PC-9 (cell line): ENCODE data around the gene HRH4. TPM values are rescaled to one million over a fixed set of nuclear protein-coding genes. Genes with fewer than 3 reads are reported as not detected.
A peak's percentile ranks its signal among the peaks of the same experiment; 100 is the strongest.

Experiments used
- BruUV-seq: library from RNA; stranded (reverse); fragments of 400-500 nt; replicated peaks from 2 replicates; lab custom pipeline; 2021; lab: Mats Ljungman, UMichigan
- CTCF ChIA-PET: fragments of 300-600 bp; sonication (Branson Sonifier 250); formaldehyde crosslinking; loops from one replicate; lab custom pipeline; 2022; ENCODE audit warnings: antibody characterized with exemption; lab: Charles Lee
- POLR2A ChIA-PET: fragments of 300-600 bp; sonication (Branson Sonifier 250); formaldehyde crosslinking; loops from one replicate; lab custom pipeline; 2022; ENCODE audit warnings: antibody characterized with exemption; ENCODE audit not compliant: unreplicated experiment; lab: Charles Lee
- DNase-seq, 2 experiments: peaks; one replicate each; pipeline versions ENCODE4 v3.0.0 to v3.0.0-alpha.2; 2015 to 2022; ENCODE audit warnings: mixed read lengths in 1 of 2
- H2AFZ ChIP-seq: fragments of 200-600 bp; sonication (generic); 2 replicates; pipeline ENCODE4 v1.8.1; 2017; ENCODE audit warnings: antibody characterized with exemption
- H3F3A ChIP-seq: fragments of 200-600 bp; sonication (generic); 2 replicates; pipeline ENCODE4 v1.8.1; 2017; ENCODE audit warnings: antibody characterized with exemption, mild to moderate bottlenecking, low read depth; ENCODE audit not compliant: insufficient read depth
- H3K27ac ChIP-seq: fragments of 200-600 bp; sonication (generic); 2 replicates; pipeline ENCODE4 v1.6.1; 2016; ENCODE audit warnings: mixed run types
- H3K27me3 ChIP-seq: fragments of 200-600 bp; sonication (generic); 2 replicates; pipeline ENCODE4 v1.6.1; 2016; ENCODE audit warnings: low read depth, mixed run types; ENCODE audit not compliant: insufficient read depth
- H3K36me3 ChIP-seq: fragments of 200-600 bp; sonication (generic); 2 replicates; pipeline ENCODE4 v1.6.1; 2016; ENCODE audit warnings: low read depth, mixed run types
- H3K4me1 ChIP-seq: fragments of 200-600 bp; sonication (generic); replicated peaks from 2 replicates; pipeline ENCODE4 v1.6.1; 2016; ENCODE audit warnings: mixed run types; ENCODE audit not compliant: insufficient read depth
- H3K4me2 ChIP-seq: fragments of 200-600 bp; sonication (generic); 2 replicates; pipeline ENCODE4 v1.6.1; 2017; ENCODE audit warnings: mixed run types
- H3K4me3 ChIP-seq: fragments of 200-600 bp; sonication (generic); 2 replicates; pipeline ENCODE4 v1.6.1; 2016; ENCODE audit warnings: mixed run types
- H3K79me2 ChIP-seq: fragments of 200-600 bp; sonication (generic); 2 replicates; pipeline ENCODE4 v1.6.1; 2017; ENCODE audit warnings: low read depth, mixed run types
- H3K9me2 ChIP-seq: fragments of 200-600 bp; sonication (generic); 2 replicates; pipeline ENCODE4 v1.8.1; 2017; ENCODE audit warnings: mild to moderate bottlenecking; ENCODE audit not compliant: insufficient read depth
- H3K9me3 ChIP-seq: fragments of 200-600 bp; sonication (generic); 2 replicates; pipeline ENCODE4 v1.8.1; 2016; ENCODE audit warnings: low read depth; ENCODE audit not compliant: insufficient read depth
- H4K20me1 ChIP-seq: fragments of 200-600 bp; sonication (generic); 2 replicates; pipeline ENCODE4 v1.8.1; 2017; ENCODE audit not compliant: insufficient read depth
- EZH2 ChIP-seq: fragments of 200-600 bp; sonication (generic); IDR thresholded peaks from 2 replicates; pipeline ENCODE4 v1.8.0; 2017; ENCODE audit warnings: antibody characterized with exemption, low read depth
- intact Hi-C: fragments of 100-400 bp; cut with micrococcal nuclease; formaldehyde crosslinking; loops from one replicate; pipeline ENCODE4 v1.10.0; 2022; ENCODE audit not compliant: unreplicated experiment
- total RNA-seq: library from RNA; stranded (reverse); gene quantifications from 2 replicates; pipeline ENCODE4 v1.2.3, GENCODE V29; 2021
- TF ChIP-seq, protein P1 (sequence below): fragments of 200-600 bp; sonication (generic); conservative IDR thresholded peaks from 2 replicates; pipeline ENCODE4 v1.6.1; 2017; ENCODE audit warnings: mixed run types, antibody characterized with exemption, mild to moderate bottlenecking, moderate library complexity

The HRH4 gene
- total RNA-seq, 1 experiment from 2014 or later, result not detected

- TF ChIP-seq, protein P1, sequence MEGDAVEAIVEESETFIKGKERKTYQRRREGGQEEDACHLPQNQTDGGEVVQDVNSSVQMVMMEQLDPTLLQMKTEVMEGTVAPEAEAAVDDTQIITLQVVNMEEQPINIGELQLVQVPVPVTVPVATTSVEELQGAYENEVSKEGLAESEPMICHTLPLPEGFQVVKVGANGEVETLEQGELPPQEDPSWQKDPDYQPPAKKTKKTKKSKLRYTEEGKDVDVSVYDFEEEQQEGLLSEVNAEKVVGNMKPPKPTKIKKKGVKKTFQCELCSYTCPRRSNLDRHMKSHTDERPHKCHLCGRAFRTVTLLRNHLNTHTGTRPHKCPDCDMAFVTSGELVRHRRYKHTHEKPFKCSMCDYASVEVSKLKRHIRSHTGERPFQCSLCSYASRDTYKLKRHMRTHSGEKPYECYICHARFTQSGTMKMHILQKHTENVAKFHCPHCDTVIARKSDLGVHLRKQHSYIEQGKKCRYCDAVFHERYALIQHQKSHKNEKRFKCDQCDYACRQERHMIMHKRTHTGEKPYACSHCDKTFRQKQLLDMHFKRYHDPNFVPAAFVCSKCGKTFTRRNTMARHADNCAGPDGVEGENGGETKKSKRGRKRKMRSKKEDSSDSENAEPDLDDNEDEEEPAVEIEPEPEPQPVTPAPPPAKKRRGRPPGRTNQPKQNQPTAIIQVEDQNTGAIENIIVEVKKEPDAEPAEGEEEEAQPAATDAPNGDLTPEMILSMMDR, result no peak
- no peak for TF ChIP-seq EZH2
- no peaks in the 10 kb centered on the region for H3K27me3 ChIP-seq
- peaks cover 3% of the 10 kb centered on the region; the same call in 1 of the 2 replicates for H3K36me3 ChIP-seq
- peaks cover 10% of the 10 kb centered on the region for H3K4me1 ChIP-seq
- peak overlapping the region; percentile 77 for H3K27ac ChIP-seq
- BruUV-seq, result TSS peak; percentile 93
- H3K9me2 ChIP-seq, result no peaks in the 10 kb centered on the region
- H3K9me3 ChIP-seq, result no peaks in the 10 kb centered on the region
- H3F3A ChIP-seq, result no peaks in the 10 kb centered on the region
- no peak for DNase-seq
- peak overlapping the region; percentile 92 for H2AFZ ChIP-seq
- POLR2A ChIA-PET, result interaction anchor here (0.6 to 0.9 kb wide), 4 partner anchors 211 to 871 kb away, joined by 3 to 5 read pairs (median 4); no protein-coding TSS in a partner anchor
- H4K20me1 ChIP-seq, result no peaks in the 10 kb centered on the region
- peak overlapping the region; percentile 84; the same call in 1 of the 2 replicates for H3K4me3 ChIP-seq
- intact Hi-C loops, result no loop called here
- H3K4me2 ChIP-seq, result peak overlapping the region; percentile 79
- peaks cover 22% of the 10 kb centered on the region for H3K79me2 ChIP-seq
- CTCF ChIA-PET, result no interaction called here
Measured at GRCh38 chr18:24426073-24426397, 34.4 kb upstream of the HRH4 start.

GRCh38 chr18:24426398-24427294 lies 33.8 kb upstream of the HRH4 start, which contains the start of gene IMPACT:
Gene IMPACT, plus strand, starts transcription at chr18:24426670. Its CDS starts 87 bp downstream, at chr18:24426757.
- ChIA-PET CTCF (no interaction called here), POLR2A (interaction anchor here (0.6 to 0.9 kb wide), 4 partner anchors 212 to 870 kb away, joined by 3 to 5 read pairs (median 4); no protein-coding TSS in a partner anchor)
- BruUV-seq, result TSS peak; percentile 70
- Histone ChIP-seq H4K20me1 (no peaks in the 10 kb centered on the region), H3K4me3 (peak within 1 kb of the TSS; percentile 84), H3K9me3 (no peaks in the 10 kb centered on the region), H3K79me2 (peaks cover 22% of the 10 kb centered on the region), H3K9me2 (no peaks in the 10 kb centered on the region), H3K27ac (peak within 1 kb of the TSS; percentile 77), H3K4me2 (peak within 1 kb of the TSS; percentile 79), H3K36me3 (peaks cover 3% of the 10 kb centered on the region; the same call in 1 of the 2 replicates), H3K4me1 (peaks cover 10% of the 10 kb centered on the region), H3K27me3 (no peaks in the 10 kb centered on the region), H2AFZ (peak within 1 kb of the TSS; percentile 92), H3F3A (no peaks in the 10 kb centered on the region)
- TF ChIP-seq, protein P1, result no peak
- TF ChIP-seq EZH2, result no peak
- DNase-seq, result peak; percentile 52 to 77
- intact Hi-C loops, result no loop called here

DNA sequence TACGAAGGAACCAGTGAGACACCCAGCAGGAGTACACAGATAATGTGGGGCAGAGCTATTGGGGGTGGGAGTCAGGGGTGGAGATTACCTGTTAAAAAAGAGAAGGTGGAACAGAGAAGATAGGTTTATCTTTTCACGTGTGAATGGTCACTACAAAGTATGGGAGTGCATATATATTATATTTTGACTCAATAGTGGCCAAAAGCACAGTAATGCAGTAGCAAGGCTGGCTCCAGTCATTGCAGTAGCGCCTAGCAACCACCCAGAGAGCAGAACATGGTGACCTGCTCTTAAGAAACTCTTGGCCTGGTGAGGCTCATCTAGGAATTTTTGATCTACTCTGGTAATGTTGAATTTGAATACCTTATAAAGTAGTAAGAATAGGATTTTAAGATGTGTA lies 33.0 kb upstream of the HRH4 start:
- Histone ChIP-seq H3K9me3 (no peaks in the 10 kb centered on the region), H3K27me3 (no peaks in the 10 kb centered on the region), H3K4me3 (peak overlapping the region; percentile 84), H3K4me2 (peak overlapping the region; percentile 79), H4K20me1 (no peaks in the 10 kb centered on the region), H3F3A (no peaks in the 10 kb centered on the region), H2AFZ (peak overlapping the region; percentile 92), H3K4me1 (peaks cover 10% of the 10 kb centered on the region), H3K36me3 (peaks cover 3% of the 10 kb centered on the region; the same call in 1 of the 2 replicates), H3K79me2 (peaks cover 22% of the 10 kb centered on the region), H3K27ac (peak overlapping the region; percentile 77), H3K9me2 (no peaks in the 10 kb centered on the region)
- POLR2A ChIA-PET, result no interaction called here
- no TSS peak for BruUV-seq
- intact Hi-C loops, result no loop called here
- CTCF ChIA-PET, result no interaction called here
- no peak for DNase-seq
- TF ChIP-seq EZH2, result no peak
- TF ChIP-seq, protein P1, result no peak
